ENCODE results near the gene ADGRL3. TPM values are rescaled to one million over a fixed set of nuclear protein-coding genes. Genes with fewer than 3 reads are reported as not detected.

ADGRL3 gene
- total RNA-seq, 1 donor from 2014 or later: 44.8 TPM

GRCh38 chr4:61389640-61390039 lies 189.5 kb downstream of the ADGRL3 start:
- Mint-ChIP-seq H3K4me1 (ENCODE audit: unreplicated experiment) (no peaks in the 10 kb centered on the region), H3K27ac (ENCODE audit: unreplicated experiment) (no peak overlapping the region), H3K27me3 (ENCODE audit: unreplicated experiment) (no peaks in the 10 kb centered on the region), H3K9me3 (ENCODE audit: unreplicated experiment) (no peaks in the 10 kb centered on the region), H3K4me3 (ENCODE audit: unreplicated experiment) (no peak overlapping the region), H3K36me3 (ENCODE audit: low read depth, unreplicated experiment) (no peaks in the 10 kb centered on the region)
- no peak for DNase-seq (ENCODE audit: low spot score)
- TF ChIP-seq CTCF (IDR thresholded peaks at IDR 0.05; ENCODE audit: unreplicated experiment): no peak

- Mint-ChIP-seq H3K4me1 (ENCODE audit: unreplicated experiment) (no peaks in the 10 kb centered on the region), H3K4me3 (ENCODE audit: unreplicated experiment) (no peak overlapping the region), H3K9me3 (ENCODE audit: unreplicated experiment) (no peaks in the 10 kb centered on the region), H3K27ac (ENCODE audit: unreplicated experiment) (no peak overlapping the region), H3K27me3 (ENCODE audit: unreplicated experiment) (no peaks in the 10 kb centered on the region), H3K36me3 (ENCODE audit: low read depth, unreplicated experiment) (no peaks in the 10 kb centered on the region)
- DNase-seq (ENCODE audit: low spot score): no peak
- no peak for TF ChIP-seq CTCF (IDR thresholded peaks at IDR 0.05; ENCODE audit: unreplicated experiment)
These were observed 195.6 kb downstream of the ADGRL3 start for GRCh38 chr4:61395754-61396153.

- Mint-ChIP-seq H3K4me3 (ENCODE audit: unreplicated experiment) (no peak overlapping the region), H3K27me3 (ENCODE audit: unreplicated experiment) (no peaks in the 10 kb centered on the region), H3K4me1 (ENCODE audit: unreplicated experiment) (no peaks in the 10 kb centered on the region), H3K27ac (ENCODE audit: unreplicated experiment) (no peak overlapping the region), H3K9me3 (ENCODE audit: unreplicated experiment) (no peaks in the 10 kb centered on the region), H3K36me3 (ENCODE audit: low read depth, unreplicated experiment) (no peaks in the 10 kb centered on the region)
- no peak for TF ChIP-seq CTCF (IDR thresholded peaks at IDR 0.05; ENCODE audit: unreplicated experiment)
- no peak for DNase-seq (ENCODE audit: low spot score)
These were observed 197.0 kb downstream of the ADGRL3 start for GRCh38 chr4:61397174-61397573.

GRCh38 chr4:61400439-61401038 lies 200.4 kb downstream of the ADGRL3 start:
- Mint-ChIP-seq H3K36me3 (ENCODE audit: low read depth, unreplicated experiment) (no peaks in the 10 kb centered on the region), H3K27me3 (ENCODE audit: unreplicated experiment) (no peaks in the 10 kb centered on the region), H3K4me1 (ENCODE audit: unreplicated experiment) (no peaks in the 10 kb centered on the region), H3K4me3 (ENCODE audit: unreplicated experiment) (no peak overlapping the region), H3K27ac (ENCODE audit: unreplicated experiment) (no peak overlapping the region), H3K9me3 (ENCODE audit: unreplicated experiment) (no peaks in the 10 kb centered on the region)
- no peak for DNase-seq (ENCODE audit: low spot score)
- TF ChIP-seq CTCF (IDR thresholded peaks at IDR 0.05; ENCODE audit: unreplicated experiment): no peak

GRCh38 chr4:61401771-61402170 lies 201.6 kb downstream of the ADGRL3 start:
- TF ChIP-seq CTCF (IDR thresholded peaks at IDR 0.05; ENCODE audit: unreplicated experiment): no peak
- H3K9me3 Mint-ChIP-seq (ENCODE audit: unreplicated experiment): no peaks in the 10 kb centered on the region
- no peaks in the 10 kb centered on the region for H3K36me3 Mint-ChIP-seq (ENCODE audit: low read depth, unreplicated experiment)
- H3K27ac Mint-ChIP-seq (ENCODE audit: unreplicated experiment): no peak overlapping the region
- no peak overlapping the region for H3K4me3 Mint-ChIP-seq (ENCODE audit: unreplicated experiment)
- no peak for DNase-seq (ENCODE audit: low spot score)
- no peaks in the 10 kb centered on the region for H3K27me3 Mint-ChIP-seq (ENCODE audit: unreplicated experiment)
- H3K4me1 Mint-ChIP-seq (ENCODE audit: unreplicated experiment): no peaks in the 10 kb centered on the region

Data from endothelial cell (in vitro differentiated cells).